Femur (tissue), 1 donor: ENCODE data around the gene DDX10.

Source experiments
- DNase-seq: peaks from one replicate; pipeline ENCODE4 v3.0.0-alpha.2; 2017

The DDX10 gene

GRCh38 chr11:108835624-108836023 is 170.8 kb downstream of the DDX10 start:
- DNase-seq = no peak

- no peak for DNase-seq
Observed at GRCh38 chr11:108836541-108836940, 171.7 kb downstream of the DDX10 start.

GRCh38 chr11:108838102-108838791 is 173.4 kb downstream of the DDX10 start:
- DNase-seq = no peak

GRCh38 chr11:108838792-108839105 is 173.9 kb downstream of the DDX10 start:
- DNase-seq = no peak

- no peak for DNase-seq
Observed at GRCh38 chr11:108846009-108846408, 181.1 kb downstream of the DDX10 start.

GRCh38 chr11:108847298-108847990 is 182.6 kb downstream of the DDX10 start:
- no peak for DNase-seq

- no peak for DNase-seq
Observed at GRCh38 chr11:108851781-108852180, 186.9 kb downstream of the DDX10 start.

GRCh38 chr11:108852701-108853100 is 187.8 kb downstream of the DDX10 start:
- DNase-seq = no peak

- no peak for DNase-seq
Observed at GRCh38 chr11:108853151-108853550, 188.3 kb downstream of the DDX10 start.

GRCh38 chr11:108853864-108854263 is 189.0 kb downstream of the DDX10 start:
- peak; percentile 33 for DNase-seq

- no peak for DNase-seq
Observed at GRCh38 chr11:108854346-108854745, 189.5 kb downstream of the DDX10 start.

- no peak for DNase-seq
Observed at GRCh38 chr11:108857382-108857781, 192.5 kb downstream of the DDX10 start.

GRCh38 chr11:108858622-108859021 is 193.8 kb downstream of the DDX10 start:
- no peak for DNase-seq

- no peak for DNase-seq
Observed at GRCh38 chr11:108859510-108859909, 194.6 kb downstream of the DDX10 start.

GRCh38 chr11:108863528-108863927 is 198.7 kb downstream of the DDX10 start:
- DNase-seq = no peak

- no peak for DNase-seq
Observed at GRCh38 chr11:108865406-108865805, 200.5 kb downstream of the DDX10 start.

GRCh38 chr11:108866781-108867180 is 201.9 kb downstream of the DDX10 start:
- no peak for DNase-seq

- no peak for DNase-seq
Observed at GRCh38 chr11:108870373-108871020, 205.6 kb downstream of the DDX10 start.

GRCh38 chr11:108871152-108871551 is 206.3 kb downstream of the DDX10 start:
- DNase-seq = no peak

- DNase-seq = no peak
Observed at GRCh38 chr11:108871867-108872266, 207.0 kb downstream of the DDX10 start.

- DNase-seq = no peak
Observed at GRCh38 chr11:108872781-108873291, 208.0 kb downstream of the DDX10 start.

GRCh38 chr11:108873310-108873709 is 208.4 kb downstream of the DDX10 start:
- no peak for DNase-seq

GRCh38 chr11:108873941-108874340 is 209.1 kb downstream of the DDX10 start:
- DNase-seq = no peak

- no peak for DNase-seq
Observed at GRCh38 chr11:108875134-108875533, 210.3 kb downstream of the DDX10 start.
